ENCODE data around the gene ELMO1. TPM values are rescaled to one million over a fixed set of nuclear protein-coding genes. Genes with fewer than 3 reads are reported as not detected.

Gene ELMO1
- polyA plus RNA-seq, 2 of the 4 experiments (the other 2 are of a cell fraction): 2.3 to 6.1 TPM

- FAIRE-seq: no peak
- CTCF ChIA-PET: no interaction called here
These were observed 52.9 kb downstream of the ELMO1 start for GRCh38 chr7:37395618-37396259.

GRCh38 chr7:37394158-37394557, 54.5 kb downstream of the ELMO1 start:
- TF ChIP-seq RARB (CRISPR knock-in tag; IDR thresholded peaks at IDR 0.05) (no peak), GATA3 (IDR thresholded peaks at IDR 0.05; ENCODE audit: borderline replicate concordance) (no peak), POLR2A (IDR thresholded peaks at IDR 0.05; ENCODE audit: low read length) (no peak), KDM1A (IDR thresholded peaks at IDR 0.05; ENCODE audit: low read depth) (no peak), NPAS2 (CRISPR knock-in tag; IDR thresholded peaks at IDR 0.05; ENCODE audit: borderline replicate concordance) (no peak), HDAC2 (IDR thresholded peaks at IDR 0.05) (no peak), CEBPB (IDR thresholded peaks at IDR 0.05) (no peak), PHF8 (IDR thresholded peaks at IDR 0.05; ENCODE audit: borderline replicate concordance, low read depth) (no peak), ESRRA (IDR thresholded peaks at IDR 0.05; ENCODE audit: borderline replicate concordance, low read length) (no peak), HOXB13 (CRISPR knock-in tag; IDR thresholded peaks at IDR 0.05; ENCODE audit: low read depth) (no peak), CHD4 (IDR thresholded peaks at IDR 0.05; ENCODE audit: borderline replicate concordance) (no peak), ZFP36 (IDR thresholded peaks at IDR 0.05; ENCODE audit: borderline replicate concordance, partially characterized antibody) (no peak), ATOH8 (CRISPR knock-in tag; IDR thresholded peaks at IDR 0.05; ENCODE audit: low read depth) (no peak), NFE2L2 (conservative IDR thresholded peaks at IDR 0.05; ENCODE audit: low read length) (no peak), CTCF (IDR thresholded peaks at IDR 0.05) (no peak), HOXB5 (CRISPR knock-in tag; IDR thresholded peaks at IDR 0.05) (no peak), RFX5 (IDR thresholded peaks at IDR 0.05) (no peak), CBX2 (IDR thresholded peaks at IDR 0.05; ENCODE audit: borderline replicate concordance, low read depth) (no peak), KDM5A (IDR thresholded peaks at IDR 0.05) (no peak)
- TF ChIP-seq, protein P1, sequence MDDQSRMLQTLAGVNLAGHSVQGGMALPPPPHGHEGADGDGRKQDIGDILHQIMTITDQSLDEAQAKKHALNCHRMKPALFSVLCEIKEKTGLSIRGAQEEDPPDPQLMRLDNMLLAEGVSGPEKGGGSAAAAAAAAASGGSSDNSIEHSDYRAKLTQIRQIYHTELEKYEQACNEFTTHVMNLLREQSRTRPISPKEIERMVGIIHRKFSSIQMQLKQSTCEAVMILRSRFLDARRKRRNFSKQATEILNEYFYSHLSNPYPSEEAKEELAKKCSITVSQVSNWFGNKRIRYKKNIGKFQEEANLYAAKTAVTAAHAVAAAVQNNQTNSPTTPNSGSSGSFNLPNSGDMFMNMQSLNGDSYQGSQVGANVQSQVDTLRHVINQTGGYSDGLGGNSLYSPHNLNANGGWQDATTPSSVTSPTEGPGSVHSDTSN (IDR thresholded peaks at IDR 0.05): no peak
- ATAC-seq: no peak
- Histone ChIP-seq H3K4me2 (no peak overlapping the region), H3K4me1 (peaks cover 5% of the 10 kb centered on the region; the same call in 1 of the 3 replicates), H3K27ac (no peak overlapping the region), H3K4me3 (no peak overlapping the region), H3K9me3 (no peaks in the 10 kb centered on the region)
- POLR2A ChIA-PET: no interaction called here
- CTCF ChIA-PET: interaction anchor here (1.2 to 1.5 kb wide), 2 partner anchors 9 to 109 kb away, joined by 3 to 4 read pairs; no protein-coding TSS in a partner anchor
- FAIRE-seq: no peak
- 66% methylated on average over 2 of the region's 2 CpGs for WGBS (ENCODE audit: missing lambda C conversion rate)
- DNase-seq (ENCODE audit: low read depth in 1 of 2, low spot score in 1 of 2): no peak

More at GRCh38 chr7:37395618-37396259, 52.9 kb downstream of the ELMO1 start:
- TF ChIP-seq NFE2L2 (conservative IDR thresholded peaks at IDR 0.05; ENCODE audit: low read length): no peak
- no peak for TF ChIP-seq HOXA7 (CRISPR knock-in tag; IDR thresholded peaks at IDR 0.05)
- no peak for TF ChIP-seq BHLHE40 (IDR thresholded peaks at IDR 0.05; ENCODE audit: low read depth, low read length)
- no peak for TF ChIP-seq ZC3H11A (IDR thresholded peaks at IDR 0.05)
- TF ChIP-seq KDM5A (IDR thresholded peaks at IDR 0.05): no peak
- no peak for TF ChIP-seq FOSB (CRISPR knock-in tag; IDR thresholded peaks at IDR 0.05)
- TF ChIP-seq PHF8 (IDR thresholded peaks at IDR 0.05; ENCODE audit: borderline replicate concordance, low read depth): no peak
- no peak for TF ChIP-seq TP53 (CRISPR knock-in tag; IDR thresholded peaks at IDR 0.05)
- TF ChIP-seq ATOH8 (CRISPR knock-in tag; IDR thresholded peaks at IDR 0.05; ENCODE audit: low read depth): no peak
- no peak for ATAC-seq
- WGBS (ENCODE audit: missing lambda C conversion rate): 61% methylated on average over 1 of the region's 1 CpG
- peaks cover 5% of the 10 kb centered on the region; the same call in 1 of the 3 replicates for H3K4me1 ChIP-seq
- H3K4me2 ChIP-seq: no peak overlapping the region; the same call in 2 of the 3 replicates
- H3K9me3 ChIP-seq: no peaks in the 10 kb centered on the region
- no peak overlapping the region for H3K27ac ChIP-seq
- DNase-seq (ENCODE audit: low read depth in 1 of 2, low spot score in 1 of 2): no peak
- POLR2A ChIA-PET: no interaction called here
- H3K4me3 ChIP-seq: no peak overlapping the region

Data from A549 (cell line).